IPS DF 6.9 (cell line): Measurements from ENCODE around the gene PATJ.

ENCODE experiments used
- DNase-seq: peaks from one replicate; pipeline ENCODE4 v3.0.0-alpha.2; 2013; ENCODE audit warnings: low read depth, low spot score
- H3K27ac ChIP-seq: one replicate; pipeline ENCODE4 v1.5.1; 2013; ENCODE audit warnings: low read length, control low read depth
- H3K27me3 ChIP-seq: 2 replicates; pipeline ENCODE4 v1.6.1; 2013; ENCODE audit warnings: mild to moderate bottlenecking, low read length; ENCODE audit not compliant: control insufficient read depth, insufficient read depth
- H3K36me3 ChIP-seq: 2 replicates; pipeline ENCODE4 v1.6.1; 2013; ENCODE audit warnings: low read length; ENCODE audit not compliant: control insufficient read depth, insufficient read depth
- H3K4me1 ChIP-seq: 2 replicates; pipeline ENCODE4 v1.6.1; 2013; ENCODE audit warnings: low read length; ENCODE audit not compliant: control insufficient read depth, insufficient read depth
- H3K4me3 ChIP-seq: 2 replicates; pipeline ENCODE4 v1.5.1; 2013; ENCODE audit warnings: mild to moderate bottlenecking, low read length
- H3K9me3 ChIP-seq: 2 replicates; pipeline ENCODE4 v1.6.1; 2013; ENCODE audit warnings: low read length, inconsistent platforms; ENCODE audit not compliant: control insufficient read depth, insufficient read depth
- WGBS: extraction: QIAGEN DNeasy Blood & Tissue Kit; methylation state at CpG from one replicate; pipeline ENCODE4 v1.1.7; 2013; ENCODE audit warnings: mixed read lengths, missing lambda C conversion rate; ENCODE audit not compliant: insufficient read length, insufficient coverage; 5-methylcytosine and 5-hydroxymethylcytosine counted together

PATJ gene

DNA sequence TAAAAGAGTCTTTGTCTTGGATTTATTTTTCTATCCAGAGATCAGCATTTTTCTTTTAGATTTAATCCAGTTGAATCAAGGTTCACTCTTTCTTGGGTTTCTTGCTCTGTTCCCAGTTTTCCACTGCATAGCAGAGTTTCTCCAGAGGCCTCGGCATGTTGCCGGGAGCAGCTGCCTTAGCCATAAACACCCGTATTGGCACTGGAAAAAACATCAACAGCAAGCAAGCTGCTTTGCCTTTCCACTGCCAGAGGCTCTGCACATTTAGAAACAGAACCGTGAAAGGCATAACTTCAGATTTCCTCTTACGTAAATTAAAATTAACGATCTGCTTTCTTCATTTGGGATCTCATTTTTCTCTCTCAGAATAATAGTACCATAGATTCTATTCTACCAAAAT lies 270.6 kb downstream of the PATJ start:
- H3K36me3 ChIP-seq, result no peaks in the 10 kb centered on the region
- H3K27ac ChIP-seq, result no peak overlapping the region
- WGBS, result no CpG with 5 or more reads among the region's 6 CpGs
- no peaks in the 10 kb centered on the region for H3K9me3 ChIP-seq
- no peak overlapping the region for H3K4me3 ChIP-seq
- H3K27me3 ChIP-seq, result no peaks in the 10 kb centered on the region
- DNase-seq, result no peak
- H3K4me1 ChIP-seq, result no peaks in the 10 kb centered on the region

GRCh38 chr1:62013264-62013663 lies 271.0 kb downstream of the PATJ start:
- H3K9me3 ChIP-seq, result no peaks in the 10 kb centered on the region
- H3K36me3 ChIP-seq, result no peaks in the 10 kb centered on the region
- no peaks in the 10 kb centered on the region for H3K27me3 ChIP-seq
- no CpG with 5 or more reads among the region's 5 CpGs for WGBS
- H3K4me3 ChIP-seq, result no peak overlapping the region
- H3K27ac ChIP-seq, result no peak overlapping the region
- no peak for DNase-seq
- no peaks in the 10 kb centered on the region for H3K4me1 ChIP-seq

DNA sequence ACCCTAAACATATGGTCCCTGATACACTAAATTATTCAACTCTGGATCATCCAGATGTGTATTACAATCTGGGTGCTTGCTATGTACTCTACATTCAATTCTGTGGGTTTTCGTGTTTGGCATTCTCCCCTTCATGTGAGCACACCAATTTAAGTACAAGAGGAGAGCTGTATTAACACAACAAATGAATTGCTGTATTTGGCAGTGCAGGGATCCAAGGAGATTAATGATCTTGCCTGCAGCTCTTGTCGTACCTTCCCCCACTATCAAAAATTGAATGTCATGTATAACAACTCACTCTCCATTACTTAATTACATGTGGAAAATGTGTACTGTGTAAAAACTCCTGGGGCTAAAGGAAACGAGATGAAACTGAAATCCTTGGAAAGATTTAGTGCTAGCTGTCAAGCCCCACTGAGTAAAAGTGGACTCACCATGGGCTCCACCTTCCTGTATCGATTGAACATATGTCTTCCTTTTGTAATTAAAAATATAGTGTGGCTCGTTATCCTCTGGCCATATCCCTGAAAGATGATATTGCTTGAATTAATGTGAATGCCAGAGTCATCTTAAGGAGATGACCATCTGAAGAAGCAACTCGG lies 280.2 kb downstream of the PATJ start:
- no peak overlapping the region for H3K4me3 ChIP-seq
- no CpG with 5 or more reads among the region's 6 CpGs for WGBS
- no peaks in the 10 kb centered on the region for H3K4me1 ChIP-seq
- no peaks in the 10 kb centered on the region for H3K9me3 ChIP-seq
- no peak for DNase-seq
- no peaks in the 10 kb centered on the region for H3K27me3 ChIP-seq
- no peak overlapping the region for H3K27ac ChIP-seq
- H3K36me3 ChIP-seq, result no peaks in the 10 kb centered on the region

DNA sequence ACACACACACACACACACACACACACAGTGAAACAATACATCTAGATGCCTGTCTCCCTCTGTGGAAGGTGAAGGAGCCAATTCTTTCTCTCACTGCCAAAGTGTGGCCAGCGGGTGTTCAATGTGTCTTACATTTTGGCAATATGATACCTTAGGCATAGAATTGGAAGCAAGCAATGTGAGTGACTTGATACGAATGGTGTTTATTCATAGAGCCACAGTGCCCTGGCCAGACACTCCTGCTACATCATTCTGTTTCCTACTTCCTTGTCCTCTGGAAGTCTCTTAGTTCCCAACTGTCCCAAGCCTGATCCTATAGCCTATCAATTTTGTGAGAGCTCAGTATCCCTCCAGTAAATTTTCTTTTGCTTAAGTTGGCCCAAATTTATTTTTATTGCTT lies 282.4 kb downstream of the PATJ start:
- Histone ChIP-seq H3K36me3 (no peaks in the 10 kb centered on the region), H3K9me3 (no peaks in the 10 kb centered on the region), H3K4me3 (no peak overlapping the region), H3K27ac (no peak overlapping the region), H3K27me3 (no peaks in the 10 kb centered on the region), H3K4me1 (no peaks in the 10 kb centered on the region)
- DNase-seq, result no peak
- WGBS, result no CpG with 5 or more reads among the region's 2 CpGs

- Histone ChIP-seq H3K4me1 (no peaks in the 10 kb centered on the region), H3K27me3 (no peaks in the 10 kb centered on the region), H3K4me3 (no peak overlapping the region), H3K27ac (no peak overlapping the region), H3K9me3 (no peaks in the 10 kb centered on the region), H3K36me3 (no peaks in the 10 kb centered on the region)
- DNase-seq, result no peak
- no CpG with 5 or more reads among the region's 4 CpGs for WGBS
These were observed 282.9 kb downstream of the PATJ start for GRCh38 chr1:62025154-62025553.

DNA sequence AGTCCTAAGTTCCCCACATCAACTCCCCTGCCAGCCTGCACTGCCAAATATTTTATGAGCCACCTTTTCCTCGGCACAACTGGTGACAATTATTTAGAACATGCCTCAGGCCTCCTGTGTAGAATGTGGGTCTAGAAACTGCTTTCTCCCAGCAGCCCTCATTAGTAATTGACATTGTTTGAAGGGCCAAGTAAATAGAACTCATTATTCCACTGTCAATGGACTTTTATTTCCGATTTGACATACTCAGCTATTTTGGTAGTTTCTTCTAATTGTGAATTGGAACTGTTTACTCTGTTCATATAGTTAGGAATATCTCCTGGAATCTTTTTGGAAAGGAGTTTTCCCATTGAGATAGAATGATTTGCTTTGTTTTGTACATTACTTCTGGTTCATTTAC lies 283.6 kb downstream of the PATJ start:
- H3K36me3 ChIP-seq, result no peaks in the 10 kb centered on the region
- no peaks in the 10 kb centered on the region for H3K27me3 ChIP-seq
- no peak for DNase-seq
- H3K27ac ChIP-seq, result no peak overlapping the region
- no peaks in the 10 kb centered on the region for H3K9me3 ChIP-seq
- no CpG with 5 or more reads among the region's 2 CpGs for WGBS
- no peaks in the 10 kb centered on the region for H3K4me1 ChIP-seq
- no peak overlapping the region for H3K4me3 ChIP-seq

GRCh38 chr1:62029704-62030103 lies 287.4 kb downstream of the PATJ start:
- no peak for DNase-seq
- H3K4me1 ChIP-seq, result 0 out of 2 replicates have a peak, but pooled peaks cover 4% of the 10 kb centered on the region
- H3K27ac ChIP-seq, result no peak overlapping the region
- no peaks in the 10 kb centered on the region for H3K27me3 ChIP-seq
- no peaks in the 10 kb centered on the region for H3K36me3 ChIP-seq
- no peak overlapping the region for H3K4me3 ChIP-seq
- no peaks in the 10 kb centered on the region for H3K9me3 ChIP-seq
- no CpG with 5 or more reads among the region's 2 CpGs for WGBS

DNA sequence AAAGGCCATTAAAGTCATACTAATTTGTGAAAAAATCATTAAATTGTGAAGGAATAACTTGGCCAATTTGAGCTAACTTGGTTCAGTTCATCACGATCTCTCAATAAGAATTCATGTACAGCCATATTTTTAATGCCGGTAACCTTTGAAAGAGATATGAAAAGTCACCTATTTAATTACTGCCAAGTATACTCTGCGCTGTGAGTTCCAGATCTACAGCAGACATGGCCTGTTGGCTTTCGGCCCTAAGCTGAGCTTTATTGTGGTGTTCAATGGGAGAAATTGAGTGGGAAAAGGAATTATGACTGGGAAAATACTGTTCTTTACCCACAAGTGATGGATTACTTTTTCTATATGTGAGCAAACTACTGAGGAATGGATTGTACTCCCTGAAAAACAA lies 292.5 kb downstream of the PATJ start:
- no peaks in the 10 kb centered on the region for H3K27me3 ChIP-seq
- 0 out of 2 replicates have a peak, but pooled peaks cover 4% of the 10 kb centered on the region for H3K4me1 ChIP-seq
- no peak overlapping the region for H3K4me3 ChIP-seq
- no peak for DNase-seq
- no peaks in the 10 kb centered on the region for H3K9me3 ChIP-seq
- no peaks in the 10 kb centered on the region for H3K36me3 ChIP-seq
- WGBS, result no CpG with 5 or more reads among the region's 4 CpGs
- H3K27ac ChIP-seq, result no peak overlapping the region

- H3K36me3 ChIP-seq, result no peaks in the 10 kb centered on the region
- H3K4me1 ChIP-seq, result 0 out of 2 replicates have a peak, but pooled peaks cover 4% of the 10 kb centered on the region
- no peaks in the 10 kb centered on the region for H3K27me3 ChIP-seq
- no peaks in the 10 kb centered on the region for H3K9me3 ChIP-seq
- no peak overlapping the region for H3K4me3 ChIP-seq
- no CpG with 5 or more reads among the region's 1 CpG for WGBS
- DNase-seq, result no peak
- H3K27ac ChIP-seq, result no peak overlapping the region
These were observed 295.0 kb downstream of the PATJ start for GRCh38 chr1:62037274-62037673.

DNA sequence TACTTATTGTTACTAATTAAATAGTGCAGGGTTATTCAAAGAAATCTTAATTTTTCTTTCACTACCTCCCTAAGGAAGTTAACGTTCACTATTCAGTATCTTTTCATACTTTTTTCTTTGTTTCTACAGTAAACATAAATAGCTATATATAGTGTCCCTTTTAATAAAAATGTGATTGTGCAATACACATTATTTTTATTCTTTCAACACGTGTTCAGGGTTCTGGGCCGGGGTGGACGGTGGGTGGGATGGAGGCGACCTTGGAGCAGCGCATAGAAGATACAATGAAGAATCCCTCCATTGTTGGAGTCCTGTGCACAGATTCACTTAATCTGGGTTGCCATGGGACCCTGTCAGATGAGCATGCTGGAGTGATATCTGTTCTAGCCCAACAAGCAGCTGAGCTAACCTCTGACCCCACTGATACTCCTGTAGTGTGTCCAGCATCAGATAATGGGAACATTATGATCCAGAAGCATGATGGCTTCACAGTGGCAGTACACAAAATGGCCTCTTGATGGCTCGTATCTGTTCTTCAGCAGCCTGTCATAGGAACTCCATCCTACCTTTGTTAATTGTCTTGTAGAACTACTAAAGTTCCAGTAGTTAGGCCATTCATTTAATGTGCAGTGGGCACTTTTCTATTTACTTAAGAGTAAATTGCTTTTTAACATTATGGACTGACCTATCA lies 296.5 kb downstream of the PATJ start:
- no peak overlapping the region for H3K27ac ChIP-seq
- WGBS, result no CpG with 5 or more reads among the region's 7 CpGs
- no peak for DNase-seq

GRCh38 chr1:62040450-62040849 lies 298.2 kb downstream of the PATJ start:
- no peaks in the 10 kb centered on the region for H3K9me3 ChIP-seq
- no peak overlapping the region for H3K4me3 ChIP-seq
- no peak overlapping the region for H3K27ac ChIP-seq
- no peaks in the 10 kb centered on the region for H3K4me1 ChIP-seq
- no CpG with 5 or more reads among the region's 2 CpGs for WGBS
- DNase-seq, result no peak
- no peaks in the 10 kb centered on the region for H3K36me3 ChIP-seq
- H3K27me3 ChIP-seq, result no peaks in the 10 kb centered on the region

More for the DNA sequence above, 296.5 kb downstream of the PATJ start:
- H3K4me1 ChIP-seq, result no peaks in the 10 kb centered on the region
- H3K4me3 ChIP-seq, result no peak overlapping the region
- no peaks in the 10 kb centered on the region for H3K27me3 ChIP-seq
- H3K9me3 ChIP-seq, result no peaks in the 10 kb centered on the region
- no peaks in the 10 kb centered on the region for H3K36me3 ChIP-seq
